ENCODE measurements around the gene TRH.

Gene TRH

GRCh38 chr3:129974564-129974832 lies at the start of gene TRH:
Gene TRH (plus strand): TSS chr3:129974720. CDS start chr3:129975817, 1,097 bp downstream.
- FAIRE-seq, result no peak

- no peak for FAIRE-seq
Observed at GRCh38 chr3:129927072-129927471, 47.4 kb upstream of the TRH start.

- no peak for FAIRE-seq
Observed at GRCh38 chr3:129929383-129929782, 45.1 kb upstream of the TRH start.

GRCh38 chr3:129933471-129933870 lies 41.0 kb upstream of the TRH start:
- no peak for FAIRE-seq

GRCh38 chr3:129934234-129935123 lies 40.0 kb upstream of the TRH start:
- peak; percentile 75 for FAIRE-seq

GRCh38 chr3:129936757-129937156 lies 37.8 kb upstream of the TRH start:
- no peak for FAIRE-seq

- no peak for FAIRE-seq
Observed at GRCh38 chr3:129937717-129938116, 36.8 kb upstream of the TRH start.

GRCh38 chr3:129938140-129938930 lies 36.2 kb upstream of the TRH start:
- FAIRE-seq, result no peak

- no peak for FAIRE-seq
Observed at GRCh38 chr3:129940086-129940485, 34.4 kb upstream of the TRH start.

- no peak for FAIRE-seq
Observed at GRCh38 chr3:129942296-129942695, 32.2 kb upstream of the TRH start.

- FAIRE-seq, result no peak
Observed at GRCh38 chr3:129943020-129943419, 31.5 kb upstream of the TRH start.

GRCh38 chr3:129944709-129945108 lies 29.8 kb upstream of the TRH start:
- no peak for FAIRE-seq

GRCh38 chr3:129947538-129948240 lies 26.8 kb upstream of the TRH start:
- FAIRE-seq, result no peak

GRCh38 chr3:129950318-129951046 lies 24.0 kb upstream of the TRH start:
- FAIRE-seq, result no peak

- FAIRE-seq, result no peak
Observed at GRCh38 chr3:129952556-129953355, 21.8 kb upstream of the TRH start.

- FAIRE-seq, result no peak
Observed at GRCh38 chr3:129953621-129954020, 20.9 kb upstream of the TRH start.

- no peak for FAIRE-seq
Observed at GRCh38 chr3:129954514-129954913, 20.0 kb upstream of the TRH start.

- no peak for FAIRE-seq
Observed at GRCh38 chr3:129956936-129957335, 17.6 kb upstream of the TRH start.

- no peak for FAIRE-seq
Observed at GRCh38 chr3:129958755-129959154, 15.8 kb upstream of the TRH start.

- no peak for FAIRE-seq
Observed at GRCh38 chr3:129961141-129961541, 13.4 kb upstream of the TRH start.

- no peak for FAIRE-seq
Observed at GRCh38 chr3:129962600-129962999, 11.9 kb upstream of the TRH start.

GRCh38 chr3:129965937-129966336 lies 8.6 kb upstream of the TRH start:
- FAIRE-seq, result no peak

Measured in G401.6 (cell line).